Measurements from ENCODE around the gene KPNB1.

DNA sequence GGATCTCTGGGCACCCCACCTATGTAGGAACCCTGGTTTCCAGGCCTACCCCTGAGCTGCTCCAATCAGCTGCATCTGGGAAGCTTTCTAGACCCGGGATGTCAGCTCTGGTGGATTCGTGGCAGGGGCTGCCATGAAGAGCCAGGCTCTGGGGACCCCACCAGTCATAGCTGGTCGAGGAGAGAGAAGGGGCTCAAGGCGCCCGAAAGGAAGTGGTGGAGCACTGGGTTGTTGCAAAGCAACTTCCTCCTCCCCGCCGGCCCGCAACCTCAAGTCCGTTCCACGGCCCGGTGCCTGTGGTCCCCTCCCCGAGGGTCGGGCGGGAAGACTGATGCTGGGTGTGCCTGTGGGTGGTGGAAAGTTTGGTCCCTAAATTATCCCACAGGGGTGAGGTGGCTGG lies 54.4 kb downstream of the KPNB1 start:
- no peak for TF ChIP-seq CTCF (IDR thresholded peaks at IDR 0.05 in 2 of 3, conservative IDR thresholded peaks at IDR 0.05 in 1 of 3; ENCODE audit: control insufficient read depth in 2 of 3, extremely low read depth in 1 of 3, insufficient read depth in 1 of 3, low read depth in 3 of 3, low read length in 3 of 3)
- no peak for TF ChIP-seq EZH2 (IDR thresholded peaks at IDR 0.05; ENCODE audit: borderline replicate concordance, control insufficient read depth, low read depth, low read length)
- no peak for TF ChIP-seq HDGF (IDR thresholded peaks at IDR 0.05)

All from GM12878 (cell line).